NB4 (cell line): Measurements from ENCODE around the gene STUM.
A peak's percentile ranks its signal among the peaks of the same experiment; 100 is the strongest.

ENCODE experiments used
- DNase-seq: peaks from one replicate; pipeline ENCODE4 v3.0.0; 2010; ENCODE audit warnings: low read depth
- H3K4me3 ChIP-seq: one replicate; pipeline ENCODE4 v1.5.1; 2011; ENCODE audit warnings: mild to moderate bottlenecking, low read depth, low read length, moderate library complexity
- CTCF ChIP-seq: IDR thresholded peaks from one replicate; pipeline ENCODE4 v1.5.1; 2012; ENCODE audit warnings: low read depth, low read length
- MAX ChIP-seq: IDR thresholded peaks from 2 replicates; pipeline ENCODE4 v1.6.1; 2011; ENCODE audit warnings: low read depth, low read length
- MYC ChIP-seq: IDR thresholded peaks from 2 replicates; pipeline ENCODE4 v1.6.1; 2011; ENCODE audit warnings: low read depth, low read length
- POLR2A ChIP-seq: IDR thresholded peaks from 2 replicates; pipeline ENCODE4 v1.6.1; 2011; ENCODE audit warnings: mild to moderate bottlenecking; ENCODE audit not compliant: insufficient read length; ENCODE audit errors: extremely low read depth

STUM gene

GRCh38 chr1:226640321-226641136, 92.0 kb downstream of the STUM start:
- H3K4me3 ChIP-seq = no peak overlapping the region
- DNase-seq = no peak
- no peak for TF ChIP-seq MAX
- TF ChIP-seq CTCF = no peak
- no peak for TF ChIP-seq MYC
- no peak for TF ChIP-seq POLR2A

GRCh38 chr1:226641671-226642231, 93.2 kb downstream of the STUM start:
- peak; percentile 39 for DNase-seq
- H3K4me3 ChIP-seq = no peak overlapping the region
- TF ChIP-seq MYC (no peak), POLR2A (no peak), MAX (no peak), CTCF (no peak)

GRCh38 chr1:226642421-226642820, 93.9 kb downstream of the STUM start:
- no peak for TF ChIP-seq MAX
- TF ChIP-seq CTCF = no peak
- no peak for TF ChIP-seq POLR2A
- TF ChIP-seq MYC = no peak
- no peak overlapping the region for H3K4me3 ChIP-seq
- DNase-seq = no peak

- TF ChIP-seq CTCF (no peak), MAX (peak; percentile 51; the same call in 1 of the 2 replicates)
- DNase-seq = peak; percentile 98
- peak overlapping the region; percentile 16 for H3K4me3 ChIP-seq
Measured at GRCh38 chr1:226643177-226643576, 94.6 kb downstream of the STUM start.

- peak; percentile 93 for DNase-seq
- TF ChIP-seq POLR2A (no peak), MAX (peak; percentile 91), MYC (peak; percentile 94)
- H3K4me3 ChIP-seq = peak overlapping the region; percentile 16
Measured at GRCh38 chr1:226643611-226644540, 95.3 kb downstream of the STUM start.
